ENCODE measurements around the gene IFRD2. TPM values are rescaled to one million over a fixed set of nuclear protein-coding genes. Genes with fewer than 3 reads are reported as not detected.

The IFRD2 gene
- total RNA-seq, 5 donors from 2014 or later (not counting 1 experiment from before 2014, with no cell fraction given) = 50.0 to 91.2 (median 75.9) TPM

GRCh38 chr3:50299929-50300680 lies 7.9 kb upstream of the IFRD2 start:
- ATAC-seq (replicated peaks in 1 of 4) (no peak), DNase-seq (no peak)
- 61% methylated on average over 7 of the region's 12 CpGs for WGBS (ENCODE audit: insufficient coverage)
- Mint-ChIP-seq H3K27ac (peak overlapping the region; percentile 98 to 100), H3K4me1 (peaks cover 25 to 33% (median 33%) of the 10 kb centered on the region in 3 donors), H3K4me3 (peak overlapping the region; percentile 95 to 97 (median 96)), H3K9me3 (no peaks in the 10 kb centered on the region), H3K36me3 (no peaks in the 10 kb centered on the region), H3K27me3 (no peaks in the 10 kb centered on the region)
- Histone ChIP-seq H3K9me3 (no peaks in the 10 kb centered on the region), H3K4me1 (ENCODE audit: control insufficient read depth in 1 of 2, extremely low read depth in 1 of 2, insufficient read depth in 2 of 2, low read length in 2 of 2) (peaks cover 9 to 38% of the 10 kb centered on the region in 2 experiments), H3K36me3 (ENCODE audit: control insufficient read depth in 2 of 2, extremely low read depth in 1 of 2, insufficient read depth in 1 of 2, low read length in 1 of 2) (peaks cover 4 to 5% of the 10 kb centered on the region in 2 donors), H3K27ac (ENCODE audit: low read length) (peak overlapping the region; percentile 95), H3K4me3 (ENCODE audit: control insufficient read depth in 1 of 2, extremely low read depth in 1 of 2, low read length in 1 of 2) (peak overlapping the region; percentile 74 to 92), H3K27me3 (replicated peaks in 1 of 2; ENCODE audit: control insufficient read depth in 2 of 2, extremely low read depth in 1 of 2, insufficient read depth in 2 of 2, low read length in 1 of 2) (no peaks in the 10 kb centered on the region)
- CTCF ChIA-PET = interaction anchor here in 1 of 2 donors (0.5 to 1.8 kb wide), 10 partner anchors 17 to 292 kb away, joined by 3 to 16 read pairs (median 7); partner anchors contain the start of genes CYB561D2, GNAI2 and NPRL2
- POLR2A ChIA-PET = interaction anchor here in 1 of 2 donors (0.6 to 1.9 kb wide), 4 partner anchors 21 to 486 kb away, joined by 3 to 13 read pairs (median 6); partner anchors contain the start of gene UBA7

- POLR2A ChIA-PET = interaction anchor here in 1 of 2 donors (0.6 to 1.9 kb wide), 5 partner anchors 22 to 486 kb away, joined by 3 to 13 read pairs (median 4); partner anchors contain the start of genes GNAI2 and UBA7
Measured at GRCh38 chr3:50299638-50299928, 7.4 kb upstream of the IFRD2 start.

GRCh38 chr3:50298836-50299637 lies 6.8 kb upstream of the IFRD2 start, which contains the start of the genes HYAL3 and NAA80:
Gene HYAL3, minus strand, starts transcription at chr3:50299405. Its CDS starts 3,803 bp downstream, at chr3:50295602.
Gene NAA80, minus strand, starts transcription at chr3:50299405. Its CDS starts 1,942 bp downstream, at chr3:50297463.
- Mint-ChIP-seq H3K4me3 (peak within 1 kb of the TSS; percentile 95 to 97 (median 96)), H3K27ac (peak within 1 kb of the TSS; percentile 98 to 100), H3K27me3 (no peaks in the 10 kb centered on the region), H3K4me1 (peaks cover 25 to 33% (median 33%) of the 10 kb centered on the region in 3 donors), H3K36me3 (no peaks in the 10 kb centered on the region), H3K9me3 (no peaks in the 10 kb centered on the region)
- peak; percentile 84 to 91 (median 90) for ATAC-seq (replicated peaks in 1 of 4)
- WGBS (ENCODE audit: insufficient coverage) = 0% methylated on average over 44 of the region's 61 CpGs
- Histone ChIP-seq H3K36me3 (ENCODE audit: control insufficient read depth in 2 of 2, extremely low read depth in 1 of 2, insufficient read depth in 1 of 2, low read length in 1 of 2) (peaks cover 4 to 5% of the 10 kb centered on the region in 2 donors), H3K9me3 (no peaks in the 10 kb centered on the region), H3K27me3 (replicated peaks in 1 of 2; ENCODE audit: control insufficient read depth in 2 of 2, extremely low read depth in 1 of 2, insufficient read depth in 2 of 2, low read length in 1 of 2) (no peaks in the 10 kb centered on the region), H3K4me3 (ENCODE audit: control insufficient read depth in 1 of 2, extremely low read depth in 1 of 2, low read length in 1 of 2) (peak within 1 kb of the TSS; percentile 75 to 92), H3K27ac (ENCODE audit: low read length) (peak within 1 kb of the TSS; percentile 95), H3K4me1 (ENCODE audit: control insufficient read depth in 1 of 2, extremely low read depth in 1 of 2, insufficient read depth in 2 of 2, low read length in 2 of 2) (peaks cover 9 to 38% of the 10 kb centered on the region in 2 experiments)
- ChIA-PET POLR2A (interaction anchor here in 1 of 2 donors (0.6 to 1.9 kb wide), 6 partner anchors 22 to 485 kb away, joined by 3 to 13 read pairs (median 4); partner anchors contain the start of genes GNAI2, RASSF1 and UBA7), CTCF (interaction anchor here (0.5 to 1.8 kb wide), 14 partner anchors 18 to 1201 kb away, joined by 3 to 16 read pairs (median 6); partner anchors contain the start of genes CYB561D2 (in 1 of the 2), DCAF1 (in 1 of the 2), GNAI2 (in 1 of the 2) and NPRL2 (in 1 of the 2))
- peak; percentile 97 to 100 (median 99) for DNase-seq

More at GRCh38 chr3:50299638-50299928, 7.4 kb upstream of the IFRD2 start:
- WGBS (ENCODE audit: insufficient coverage) = 2% methylated on average over 12 of the region's 12 CpGs
- ATAC-seq (replicated peaks in 1 of 4) (no peak), DNase-seq (no peak)
- Histone ChIP-seq H3K27me3 (replicated peaks in 1 of 2; ENCODE audit: control insufficient read depth in 2 of 2, extremely low read depth in 1 of 2, insufficient read depth in 2 of 2, low read length in 1 of 2) (no peaks in the 10 kb centered on the region), H3K27ac (ENCODE audit: low read length) (peak overlapping the region; percentile 95), H3K4me3 (ENCODE audit: control insufficient read depth in 1 of 2, extremely low read depth in 1 of 2, low read length in 1 of 2) (peak overlapping the region; percentile 74 to 92), H3K9me3 (no peaks in the 10 kb centered on the region), H3K4me1 (ENCODE audit: control insufficient read depth in 1 of 2, extremely low read depth in 1 of 2, insufficient read depth in 2 of 2, low read length in 2 of 2) (peaks cover 9 to 38% of the 10 kb centered on the region in 2 experiments), H3K36me3 (ENCODE audit: control insufficient read depth in 2 of 2, extremely low read depth in 1 of 2, insufficient read depth in 1 of 2, low read length in 1 of 2) (peaks cover 4 to 5% of the 10 kb centered on the region in 2 donors)
- Mint-ChIP-seq H3K27me3 (no peaks in the 10 kb centered on the region), H3K9me3 (no peaks in the 10 kb centered on the region), H3K36me3 (no peaks in the 10 kb centered on the region), H3K4me3 (peak overlapping the region; percentile 95 to 97 (median 96)), H3K4me1 (peaks cover 25 to 33% (median 33%) of the 10 kb centered on the region in 3 donors), H3K27ac (peak overlapping the region; percentile 98 to 100)
- CTCF ChIA-PET = interaction anchor here in 1 of 2 donors (0.7 to 1.8 kb wide), 11 partner anchors 18 to 128 kb away, joined by 3 to 16 read pairs (median 7); partner anchors contain the start of genes CYB561D2, GNAI2 and NPRL2

- no peaks in the 10 kb centered on the region for H3K9me3 Mint-ChIP-seq
- ChIA-PET CTCF (interaction anchor here (0.6 to 1.8 kb wide), 4 partner anchors 23 to 626 kb away, joined by 3 to 16 read pairs (median 4); no protein-coding TSS in a partner anchor), POLR2A (interaction anchor here in 1 of 2 donors (0.5 to 0.6 kb wide), 2 partner anchors 12 to 43 kb away, joined by 3 to 5 read pairs; partner anchors contain the start of gene RASSF1)
- H3K4me1 ChIP-seq (ENCODE audit: control insufficient read depth in 1 of 2, extremely low read depth in 1 of 2, insufficient read depth in 2 of 2, low read length in 2 of 2) = peaks cover 9 to 40% of the 10 kb centered on the region in 2 experiments
- peak overlapping the region; percentile 98 to 100 for H3K27ac Mint-ChIP-seq
- peak overlapping the region; percentile 95 for H3K27ac ChIP-seq (ENCODE audit: low read length)
- H3K4me3 ChIP-seq (ENCODE audit: control insufficient read depth in 1 of 2, extremely low read depth in 1 of 2, low read length in 1 of 2) = peak overlapping the region; percentile 75 to 92
- peak overlapping the region; percentile 95 to 97 (median 96) for H3K4me3 Mint-ChIP-seq
- no peaks in the 10 kb centered on the region for H3K27me3 ChIP-seq (replicated peaks in 1 of 2; ENCODE audit: control insufficient read depth in 2 of 2, extremely low read depth in 1 of 2, insufficient read depth in 2 of 2, low read length in 1 of 2)
- ATAC-seq (replicated peaks in 1 of 4) (no peak), DNase-seq (no peak)
- no peaks in the 10 kb centered on the region for H3K27me3 Mint-ChIP-seq
- H3K36me3 ChIP-seq (ENCODE audit: control insufficient read depth in 2 of 2, extremely low read depth in 1 of 2, insufficient read depth in 1 of 2, low read length in 1 of 2) = peaks cover 4 to 5% of the 10 kb centered on the region in 2 donors
- no peaks in the 10 kb centered on the region for H3K36me3 Mint-ChIP-seq
- no peaks in the 10 kb centered on the region for H3K9me3 ChIP-seq
- 52% methylated on average over 4 of the region's 9 CpGs for WGBS (ENCODE audit: insufficient coverage)
- peaks cover 25 to 34% (median 33%) of the 10 kb centered on the region in 3 donors for H3K4me1 Mint-ChIP-seq
Measured at GRCh38 chr3:50297896-50298725, 5.9 kb upstream of the IFRD2 start.

GRCh38 chr3:50297384-50297775 lies 5.2 kb upstream of the IFRD2 start:
- Mint-ChIP-seq H3K27me3 (no peaks in the 10 kb centered on the region), H3K4me3 (peak overlapping the region; percentile 95 to 97 (median 96)), H3K36me3 (no peaks in the 10 kb centered on the region), H3K27ac (peak overlapping the region in 1 of 2 donors; percentile 100), H3K4me1 (peaks cover 31 to 41% (median 40%) of the 10 kb centered on the region in 3 donors), H3K9me3 (no peaks in the 10 kb centered on the region)
- ChIA-PET POLR2A (no interaction called here), CTCF (no interaction called here)
- H3K27ac ChIP-seq (ENCODE audit: low read length) = no peak overlapping the region
- no peak overlapping the region for H3K4me3 ChIP-seq (ENCODE audit: control insufficient read depth in 1 of 2, extremely low read depth in 1 of 2, low read length in 1 of 2)
- H3K36me3 ChIP-seq (ENCODE audit: control insufficient read depth in 2 of 2, extremely low read depth in 1 of 2, insufficient read depth in 1 of 2, low read length in 1 of 2) = peaks cover 3 to 5% of the 10 kb centered on the region in 2 donors
- peaks cover 9 to 47% of the 10 kb centered on the region in 2 experiments for H3K4me1 ChIP-seq (ENCODE audit: control insufficient read depth in 1 of 2, extremely low read depth in 1 of 2, insufficient read depth in 2 of 2, low read length in 2 of 2)
- no peaks in the 10 kb centered on the region for H3K9me3 ChIP-seq
- ATAC-seq (replicated peaks in 1 of 4) = no peak
- DNase-seq = peak in 1 of 35 experiments; percentile 13
- 100% methylated on average over 2 of the region's 2 CpGs for WGBS (ENCODE audit: insufficient coverage)
- H3K27me3 ChIP-seq (replicated peaks in 1 of 2; ENCODE audit: control insufficient read depth in 2 of 2, extremely low read depth in 1 of 2, insufficient read depth in 2 of 2, low read length in 1 of 2) = no peaks in the 10 kb centered on the region

All from T-cell (primary cell).